ENCODE measurements around the gene TAS1R1. TPM values are rescaled to one million over a fixed set of nuclear protein-coding genes. Genes with fewer than 3 reads are reported as not detected.

TAS1R1 gene
- total and polyA plus RNA-seq, 2 experiments from 2014 or later = not detected

- peak; percentile 55 for DNase-seq (ENCODE audit: low spot score)
- H2AFZ ChIP-seq = no peak overlapping the region
- H3K9me3 ChIP-seq (ENCODE audit: low read depth) = no peaks in the 10 kb centered on the region
- no peak overlapping the region for H3K4me2 ChIP-seq
- H3K27me3 ChIP-seq = no peaks in the 10 kb centered on the region
- H3K36me3 ChIP-seq (replicated peaks; ENCODE audit: insufficient read depth, low read depth) = no peaks in the 10 kb centered on the region
- no peak overlapping the region for H3K4me3 ChIP-seq
- H3K79me2 ChIP-seq = no peaks in the 10 kb centered on the region
- no peaks in the 10 kb centered on the region for H4K20me1 ChIP-seq (ENCODE audit: insufficient read depth, poor library complexity, severe bottlenecking)
- TF ChIP-seq CTCF (IDR thresholded peaks at IDR 0.05; ENCODE audit: poor library complexity) (peak; percentile 46), EZH2phosphoT487 (IDR thresholded peaks at IDR 0.05; ENCODE audit: low read depth, severe bottlenecking, unreplicated experiment) (no peak), EZH2 (IDR thresholded peaks at IDR 0.05; ENCODE audit: borderline replicate concordance) (no peak)
- H3K27ac ChIP-seq = no peak overlapping the region
- H3K4me1 ChIP-seq (ENCODE audit: insufficient read depth) = peaks cover 14% of the 10 kb centered on the region
- WGBS (ENCODE audit: low lambda C conversion rate, missing lambda C conversion rate) = 40% methylated on average over 6 of the region's 6 CpGs
- H3K9me2 ChIP-seq (replicated peaks; ENCODE audit: insufficient read depth) = no peaks in the 10 kb centered on the region
These were observed 31.5 kb upstream of the TAS1R1 start for GRCh38 chr1:6523566-6523965.

- 88% methylated on average over 11 of the region's 11 CpGs for WGBS (ENCODE audit: low lambda C conversion rate, missing lambda C conversion rate)
- Histone ChIP-seq H3K36me3 (replicated peaks; ENCODE audit: insufficient read depth, low read depth) (peaks cover 3% of the 10 kb centered on the region), H3K27me3 (no peaks in the 10 kb centered on the region), H3K79me2 (no peaks in the 10 kb centered on the region), H4K20me1 (ENCODE audit: insufficient read depth, poor library complexity, severe bottlenecking) (no peaks in the 10 kb centered on the region), H3K4me2 (no peak overlapping the region), H3K4me3 (no peak overlapping the region), H2AFZ (no peak overlapping the region), H3K27ac (no peak overlapping the region), H3K9me2 (replicated peaks; ENCODE audit: insufficient read depth) (no peaks in the 10 kb centered on the region), H3K4me1 (ENCODE audit: insufficient read depth) (no peaks in the 10 kb centered on the region), H3K9me3 (ENCODE audit: low read depth) (no peaks in the 10 kb centered on the region)
- TF ChIP-seq CTCF (IDR thresholded peaks at IDR 0.05; ENCODE audit: poor library complexity) = no peak
- TF ChIP-seq EZH2 (IDR thresholded peaks at IDR 0.05; ENCODE audit: borderline replicate concordance) = no peak
- TF ChIP-seq EZH2phosphoT487 (IDR thresholded peaks at IDR 0.05; ENCODE audit: low read depth, severe bottlenecking, unreplicated experiment) = no peak
- no peak for DNase-seq (ENCODE audit: low spot score)
These were observed 28.8 kb upstream of the TAS1R1 start for GRCh38 chr1:6526316-6526715.

DNA sequence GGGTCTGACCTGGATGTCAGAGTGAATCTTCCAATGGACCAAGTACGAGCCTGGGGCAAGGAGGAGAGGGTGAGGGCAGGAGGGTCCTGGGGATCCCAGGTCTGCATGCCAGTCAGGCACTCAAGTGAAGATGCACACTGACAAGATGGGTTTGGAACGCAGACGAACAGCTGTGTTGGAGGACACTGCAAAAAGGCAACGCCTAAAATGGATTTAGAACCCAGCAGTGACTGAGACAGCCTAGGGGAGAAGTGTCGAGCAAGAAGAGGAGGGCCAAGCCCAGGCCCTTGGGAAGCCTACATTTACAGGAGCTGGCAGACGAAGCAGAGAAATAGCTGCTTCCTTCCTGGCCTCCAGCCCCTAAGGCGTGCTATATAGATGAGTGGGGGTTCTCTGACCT is 26.6 kb upstream of the TAS1R1 start:
- Histone ChIP-seq H3K79me2 (no peaks in the 10 kb centered on the region), H4K20me1 (ENCODE audit: insufficient read depth, poor library complexity, severe bottlenecking) (no peaks in the 10 kb centered on the region), H3K36me3 (replicated peaks; ENCODE audit: insufficient read depth, low read depth) (peaks cover 3% of the 10 kb centered on the region), H3K9me2 (replicated peaks; ENCODE audit: insufficient read depth) (no peaks in the 10 kb centered on the region), H3K27ac (no peak overlapping the region), H3K4me3 (no peak overlapping the region), H3K4me1 (ENCODE audit: insufficient read depth) (no peaks in the 10 kb centered on the region), H3K27me3 (no peaks in the 10 kb centered on the region), H2AFZ (no peak overlapping the region), H3K9me3 (ENCODE audit: low read depth) (no peaks in the 10 kb centered on the region), H3K4me2 (no peak overlapping the region)
- DNase-seq (ENCODE audit: low spot score) = no peak
- TF ChIP-seq EZH2 (IDR thresholded peaks at IDR 0.05; ENCODE audit: borderline replicate concordance) = no peak
- TF ChIP-seq CTCF (IDR thresholded peaks at IDR 0.05; ENCODE audit: poor library complexity) = no peak
- WGBS (ENCODE audit: low lambda C conversion rate, missing lambda C conversion rate) = 99% methylated on average over 7 of the region's 7 CpGs
